Measurements from ENCODE around the gene BAIAP2. TPM values are rescaled to one million over a fixed set of nuclear protein-coding genes. Genes with fewer than 3 reads are reported as not detected.

BAIAP2 gene
- total and polyA plus RNA-seq, 7 donors: 6.5 to 52.3 (median 32.6) TPM

DNA sequence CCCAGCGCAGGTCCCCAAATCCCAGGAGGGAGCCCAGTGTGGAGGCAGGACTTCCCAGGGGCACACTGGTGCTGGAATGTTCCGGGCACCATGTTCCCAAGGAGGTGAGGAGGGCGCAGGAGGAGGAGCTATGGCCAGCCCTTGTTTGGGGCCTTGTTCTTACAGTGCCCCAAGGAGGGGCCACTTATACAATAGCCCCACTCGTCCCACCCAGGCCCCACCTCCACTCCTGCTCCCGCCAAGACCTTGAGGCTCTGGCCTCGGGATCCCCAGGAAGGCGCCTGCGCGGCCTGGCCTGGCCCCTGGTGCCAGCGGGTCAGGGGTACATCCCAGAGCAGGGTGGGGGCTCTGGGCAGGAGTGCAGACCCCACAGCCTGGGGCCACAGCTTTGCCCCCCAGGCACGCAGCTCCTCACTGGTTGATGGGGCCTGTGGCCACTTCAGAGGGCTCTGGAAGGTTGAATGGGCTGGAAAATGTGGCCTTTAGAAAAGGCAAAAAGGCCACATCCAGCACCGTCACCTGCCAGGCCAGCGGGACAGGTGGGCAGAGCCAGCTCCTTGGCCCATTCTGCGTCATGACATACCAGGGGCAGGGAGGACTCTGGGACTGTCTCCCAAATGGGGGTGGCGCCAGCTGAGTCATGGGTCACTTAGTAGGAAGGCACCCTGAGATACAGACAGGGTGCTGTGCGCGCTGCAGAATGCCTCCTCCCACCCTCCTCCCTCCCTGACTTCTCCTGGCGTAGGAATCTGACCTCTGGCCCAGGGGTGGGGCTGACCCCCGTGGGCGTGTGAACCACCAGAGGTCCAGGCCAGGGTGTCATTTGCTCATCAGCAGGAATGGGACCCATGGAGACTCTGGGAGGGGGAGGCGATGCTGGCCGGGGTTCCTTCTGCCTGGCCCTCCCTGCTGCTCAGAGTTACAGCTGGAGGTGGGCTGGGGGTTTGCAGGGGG lies 98.1 kb downstream of the BAIAP2 start:
- H3K36me3 ChIP-seq: no peaks in the 10 kb centered on the region
- H3K4me3 ChIP-seq: peak overlapping the region in 1 of 4 donors; percentile 9
- peak overlapping the region in 3 of 4 donors; percentile 39 to 65 (median 55) for H3K27ac ChIP-seq
- H3K27me3 ChIP-seq: no peaks in the 10 kb centered on the region
- no peaks in the 10 kb centered on the region for H3K4me1 ChIP-seq
- intact Hi-C loops (cut with DNase I): no loop called here
- TF ChIP-seq POLR2AphosphoS5 (IDR thresholded peaks at IDR 0.05): peak in 2 of 4 donors; percentile 28 to 37
- TF ChIP-seq POLR2A (IDR thresholded peaks at IDR 0.05): no peak
- TF ChIP-seq, protein P1, sequence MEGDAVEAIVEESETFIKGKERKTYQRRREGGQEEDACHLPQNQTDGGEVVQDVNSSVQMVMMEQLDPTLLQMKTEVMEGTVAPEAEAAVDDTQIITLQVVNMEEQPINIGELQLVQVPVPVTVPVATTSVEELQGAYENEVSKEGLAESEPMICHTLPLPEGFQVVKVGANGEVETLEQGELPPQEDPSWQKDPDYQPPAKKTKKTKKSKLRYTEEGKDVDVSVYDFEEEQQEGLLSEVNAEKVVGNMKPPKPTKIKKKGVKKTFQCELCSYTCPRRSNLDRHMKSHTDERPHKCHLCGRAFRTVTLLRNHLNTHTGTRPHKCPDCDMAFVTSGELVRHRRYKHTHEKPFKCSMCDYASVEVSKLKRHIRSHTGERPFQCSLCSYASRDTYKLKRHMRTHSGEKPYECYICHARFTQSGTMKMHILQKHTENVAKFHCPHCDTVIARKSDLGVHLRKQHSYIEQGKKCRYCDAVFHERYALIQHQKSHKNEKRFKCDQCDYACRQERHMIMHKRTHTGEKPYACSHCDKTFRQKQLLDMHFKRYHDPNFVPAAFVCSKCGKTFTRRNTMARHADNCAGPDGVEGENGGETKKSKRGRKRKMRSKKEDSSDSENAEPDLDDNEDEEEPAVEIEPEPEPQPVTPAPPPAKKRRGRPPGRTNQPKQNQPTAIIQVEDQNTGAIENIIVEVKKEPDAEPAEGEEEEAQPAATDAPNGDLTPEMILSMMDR (IDR thresholded peaks at IDR 0.05): no peak
- no peak for TF ChIP-seq EP300 (IDR thresholded peaks at IDR 0.05)
- H3K9me3 ChIP-seq: no peaks in the 10 kb centered on the region
- WGBS, 2 donors: 79 to 85% methylated on average over 22 of the region's 22 CpGs
- no peak for DNase-seq

DNA sequence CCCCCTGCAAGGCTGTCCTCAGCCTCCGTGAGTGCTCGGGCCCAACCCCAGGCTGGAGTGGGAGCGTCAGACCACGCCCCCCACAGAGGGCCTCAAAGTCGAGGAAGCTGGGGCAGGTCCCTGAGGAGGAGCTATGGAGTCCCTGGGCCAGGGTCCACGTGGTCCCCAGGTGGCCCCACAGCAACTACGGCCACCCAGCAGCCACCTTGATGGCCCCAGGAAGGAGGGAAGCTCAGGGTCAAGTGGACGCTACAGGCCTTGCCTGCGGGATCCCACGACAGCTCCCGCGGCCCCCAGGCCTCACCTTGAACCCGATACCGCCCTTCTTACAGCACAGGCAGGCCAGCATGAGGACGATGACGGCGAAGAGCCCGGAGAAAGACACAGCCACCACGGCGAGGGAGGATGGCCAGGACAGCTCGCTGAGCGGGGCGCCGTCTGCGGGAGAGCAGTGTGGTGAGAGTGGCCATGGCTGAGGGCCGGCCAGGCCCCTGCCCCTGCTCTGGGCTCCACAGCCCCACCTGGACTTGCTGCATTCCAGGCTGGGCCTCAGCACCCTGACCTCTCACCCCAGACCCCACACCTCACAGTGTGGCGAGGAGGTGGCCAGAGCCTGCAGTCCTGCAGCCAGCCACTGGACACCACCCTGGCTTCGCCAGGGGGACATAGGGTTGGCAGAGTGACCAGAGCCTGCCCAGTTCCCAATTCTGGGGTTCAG lies 99.3 kb downstream of the BAIAP2 start:
- H3K27me3 ChIP-seq: no peaks in the 10 kb centered on the region
- no peak for TF ChIP-seq EP300 (IDR thresholded peaks at IDR 0.05)
- no peak for TF ChIP-seq POLR2AphosphoS5 (IDR thresholded peaks at IDR 0.05)
- no peak for TF ChIP-seq POLR2A (IDR thresholded peaks at IDR 0.05)
- TF ChIP-seq, protein P1 (IDR thresholded peaks at IDR 0.05): no peak
- no peak for DNase-seq
- intact Hi-C loops (cut with DNase I): no loop called here
- 80 to 85% methylated on average over 28 of the region's 28 CpGs for WGBS, 2 donors
- no peaks in the 10 kb centered on the region for H3K4me1 ChIP-seq
- no peaks in the 10 kb centered on the region for H3K9me3 ChIP-seq
- H3K4me3 ChIP-seq: no peak overlapping the region
- H3K27ac ChIP-seq: no peak overlapping the region
- H3K36me3 ChIP-seq: no peaks in the 10 kb centered on the region

DNA sequence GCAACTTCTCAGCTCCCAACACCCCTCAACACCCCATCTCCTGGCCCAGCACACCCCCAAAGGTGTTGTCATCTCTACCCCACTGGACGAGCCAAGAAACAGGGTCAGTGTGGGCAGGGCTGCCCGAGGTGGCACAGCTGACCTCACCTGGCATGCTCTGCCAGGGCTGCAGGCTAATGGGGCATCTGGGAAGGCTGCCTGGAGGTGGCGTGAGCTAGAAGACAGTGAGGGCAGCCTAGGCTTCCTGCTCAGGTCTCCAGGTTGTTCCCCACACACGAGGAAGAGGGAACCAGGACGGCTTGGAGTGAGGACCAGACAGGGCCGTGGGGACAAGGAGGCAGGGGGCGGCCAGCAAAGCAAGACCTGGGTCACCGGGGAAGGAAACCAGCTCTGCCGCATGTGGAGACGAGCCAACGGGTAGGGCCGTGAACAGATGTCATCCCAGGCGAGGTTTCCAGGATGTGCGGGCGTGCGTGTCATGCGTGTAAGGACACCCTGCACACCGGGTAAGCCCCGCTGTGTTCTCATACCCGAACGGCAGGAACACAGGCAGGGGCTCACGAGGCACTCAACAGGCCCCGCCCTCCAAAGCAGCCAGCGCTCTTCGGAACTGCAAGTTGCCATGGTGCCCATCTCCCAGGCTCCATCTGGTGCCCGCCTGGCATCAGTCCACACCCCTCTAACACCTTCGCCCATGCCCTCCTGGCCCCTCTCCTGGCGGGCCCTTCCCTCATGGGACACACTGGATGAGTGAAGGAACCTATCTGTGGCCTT lies 100.7 kb downstream of the BAIAP2 start:
- 27 to 79% methylated on average over 28 of the region's 28 CpGs for WGBS, 2 donors
- TF ChIP-seq, protein P1 (IDR thresholded peaks at IDR 0.05): no peak
- no peak for TF ChIP-seq EP300 (IDR thresholded peaks at IDR 0.05)
- no peak for TF ChIP-seq POLR2A (IDR thresholded peaks at IDR 0.05)
- TF ChIP-seq POLR2AphosphoS5 (IDR thresholded peaks at IDR 0.05): no peak

DNA sequence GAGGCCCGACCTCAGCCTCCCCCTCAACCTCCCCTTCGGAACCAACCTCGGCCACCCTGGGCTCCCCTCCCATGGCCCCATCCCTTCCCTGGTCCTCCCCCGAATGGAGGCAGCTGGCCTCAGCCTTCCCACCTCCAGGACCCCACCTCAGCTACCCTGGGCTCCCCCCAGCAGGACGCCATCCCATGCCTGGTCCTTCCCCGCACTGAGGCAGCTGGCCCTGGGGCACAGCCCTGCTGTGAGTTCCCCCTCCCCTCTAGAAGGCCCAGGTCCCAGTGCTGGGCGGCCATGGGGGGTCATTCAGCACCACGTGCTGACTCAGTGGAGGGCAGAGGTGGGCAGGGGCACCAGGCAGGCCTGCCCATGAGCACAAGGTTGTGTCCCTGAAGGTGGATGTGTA lies 101.4 kb downstream of the BAIAP2 start:
- Histone ChIP-seq H3K27me3 (no peaks in the 10 kb centered on the region), H3K27ac (no peak overlapping the region), H3K4me1 (no peaks in the 10 kb centered on the region), H3K4me3 (no peak overlapping the region), H3K9me3 (no peaks in the 10 kb centered on the region), H3K36me3 (no peaks in the 10 kb centered on the region)
- intact Hi-C loops (cut with DNase I): no loop called here
- no peak for TF ChIP-seq EP300 (IDR thresholded peaks at IDR 0.05)
- no peak for TF ChIP-seq POLR2A (IDR thresholded peaks at IDR 0.05)
- no peak for TF ChIP-seq POLR2AphosphoS5 (IDR thresholded peaks at IDR 0.05)
- TF ChIP-seq, protein P1 (IDR thresholded peaks at IDR 0.05): no peak
- no peak for DNase-seq
- 65 to 88% methylated on average over 8 of the region's 8 CpGs for WGBS, 2 donors

More for the DNA sequence above, 100.7 kb downstream of the BAIAP2 start:
- intact Hi-C loops (cut with DNase I): no loop called here
- no peaks in the 10 kb centered on the region for H3K27me3 ChIP-seq
- DNase-seq: no peak
- no peak overlapping the region for H3K4me3 ChIP-seq
- no peaks in the 10 kb centered on the region for H3K4me1 ChIP-seq
- H3K36me3 ChIP-seq: no peaks in the 10 kb centered on the region
- no peak overlapping the region for H3K27ac ChIP-seq
- H3K9me3 ChIP-seq: no peaks in the 10 kb centered on the region
